Epithelial cell of esophagus (primary cell): Measurements from ENCODE around the gene CEP192.
"Not testable (repeated sequence)": the region's sequence is repeated elsewhere in the genome, so short reads cannot be mapped to it uniquely, and the experiment has no call there.

Experiments used
- DNase-seq: peaks from one replicate; pipeline ENCODE4 v3.0.0; 2010; ENCODE audit warnings: low read depth
- H3K4me3 ChIP-seq: 2 replicates; pipeline ENCODE4 v1.5.1; 2011; ENCODE audit warnings: mild to moderate bottlenecking, low read length, control low read depth
- TF ChIP-seq, protein P1 (sequence below): IDR thresholded peaks from 2 replicates; pipeline ENCODE4 v1.5.1; 2011; ENCODE audit warnings: low read depth, mild to moderate bottlenecking, low read length, control low read depth, inconsistent platforms; ENCODE audit not compliant: insufficient read depth; ENCODE audit errors: missing control alignments

The CEP192 gene

DNA sequence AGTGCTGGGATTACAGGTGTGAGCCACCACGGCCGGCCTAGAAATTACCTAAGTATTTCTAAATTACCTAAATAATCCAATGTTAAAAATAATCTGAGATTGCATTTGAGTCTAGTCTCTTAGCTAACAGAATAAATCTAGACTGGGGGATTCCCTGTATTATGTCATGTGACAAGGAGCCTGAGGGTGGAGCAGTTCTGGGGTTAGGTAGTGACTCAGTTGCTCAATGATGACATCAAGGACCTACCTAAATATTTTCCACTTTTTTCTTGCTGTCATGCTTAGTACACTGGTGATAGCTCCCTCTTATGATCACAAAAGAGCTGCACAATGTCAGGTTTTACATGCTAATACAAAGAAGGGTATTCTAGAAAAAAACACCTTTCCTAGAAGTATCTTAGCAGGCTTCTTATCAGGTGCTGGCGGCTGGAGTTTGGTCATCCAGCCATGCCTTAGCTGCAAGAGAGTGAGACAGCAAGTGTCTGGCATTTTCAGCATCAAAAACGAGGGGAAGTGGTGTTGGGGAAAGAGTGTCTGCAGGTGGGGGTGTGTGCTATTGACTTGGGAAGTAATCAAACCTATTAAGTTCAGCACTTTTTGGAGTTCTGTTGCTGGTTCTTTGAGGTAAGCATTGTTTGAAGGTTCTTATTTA is 17.5 kb upstream of the CEP192 start:
- TF ChIP-seq, protein P1, sequence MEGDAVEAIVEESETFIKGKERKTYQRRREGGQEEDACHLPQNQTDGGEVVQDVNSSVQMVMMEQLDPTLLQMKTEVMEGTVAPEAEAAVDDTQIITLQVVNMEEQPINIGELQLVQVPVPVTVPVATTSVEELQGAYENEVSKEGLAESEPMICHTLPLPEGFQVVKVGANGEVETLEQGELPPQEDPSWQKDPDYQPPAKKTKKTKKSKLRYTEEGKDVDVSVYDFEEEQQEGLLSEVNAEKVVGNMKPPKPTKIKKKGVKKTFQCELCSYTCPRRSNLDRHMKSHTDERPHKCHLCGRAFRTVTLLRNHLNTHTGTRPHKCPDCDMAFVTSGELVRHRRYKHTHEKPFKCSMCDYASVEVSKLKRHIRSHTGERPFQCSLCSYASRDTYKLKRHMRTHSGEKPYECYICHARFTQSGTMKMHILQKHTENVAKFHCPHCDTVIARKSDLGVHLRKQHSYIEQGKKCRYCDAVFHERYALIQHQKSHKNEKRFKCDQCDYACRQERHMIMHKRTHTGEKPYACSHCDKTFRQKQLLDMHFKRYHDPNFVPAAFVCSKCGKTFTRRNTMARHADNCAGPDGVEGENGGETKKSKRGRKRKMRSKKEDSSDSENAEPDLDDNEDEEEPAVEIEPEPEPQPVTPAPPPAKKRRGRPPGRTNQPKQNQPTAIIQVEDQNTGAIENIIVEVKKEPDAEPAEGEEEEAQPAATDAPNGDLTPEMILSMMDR, result no peak
- H3K4me3 ChIP-seq, result no peak overlapping the region
- peak; percentile 59 for DNase-seq

DNA sequence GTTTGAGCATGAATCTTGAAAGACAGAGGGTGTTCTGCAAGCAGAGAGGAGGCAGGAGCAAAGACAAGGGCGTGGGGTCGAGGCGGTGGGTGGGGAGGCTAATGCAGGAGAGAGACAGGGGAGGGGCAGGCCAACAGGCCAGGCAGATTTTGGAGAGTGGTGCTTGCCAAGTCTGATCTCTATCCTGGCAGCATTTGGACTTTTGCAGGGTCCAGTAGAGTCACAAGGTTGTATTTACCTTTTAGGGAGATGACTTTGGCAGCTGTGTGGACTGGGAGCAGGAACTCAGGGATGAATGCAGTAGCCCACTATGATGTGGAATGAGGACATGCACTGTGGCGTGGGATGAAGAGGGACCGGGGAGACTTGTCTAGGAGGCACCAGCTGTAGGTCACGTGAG is 15.7 kb upstream of the CEP192 start:
- DNase-seq, result no peak
- H3K4me3 ChIP-seq, result no peak overlapping the region
- TF ChIP-seq, protein P1, result no peak

DNA sequence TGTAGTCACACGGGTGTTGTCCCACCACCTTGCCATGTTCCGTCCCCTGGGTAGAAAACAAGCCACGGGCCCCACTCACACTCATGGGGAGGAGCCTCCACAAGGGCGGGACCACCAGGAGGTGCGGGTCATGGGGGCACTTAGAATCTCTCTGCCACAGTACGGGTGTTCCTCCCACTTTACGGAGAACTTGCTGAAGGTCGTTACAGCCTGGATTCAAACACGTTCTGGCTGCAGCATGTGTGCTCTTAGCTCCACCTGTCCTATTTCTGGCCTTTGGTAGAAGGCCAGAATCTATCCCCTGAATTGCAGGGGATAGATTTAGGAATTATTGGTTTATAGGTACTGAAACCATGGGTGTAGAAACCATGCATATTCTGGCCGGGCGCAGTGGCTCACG is 14.9 kb upstream of the CEP192 start:
- DNase-seq, result no peak
- no peak overlapping the region for H3K4me3 ChIP-seq
- TF ChIP-seq, protein P1, result no peak

DNA sequence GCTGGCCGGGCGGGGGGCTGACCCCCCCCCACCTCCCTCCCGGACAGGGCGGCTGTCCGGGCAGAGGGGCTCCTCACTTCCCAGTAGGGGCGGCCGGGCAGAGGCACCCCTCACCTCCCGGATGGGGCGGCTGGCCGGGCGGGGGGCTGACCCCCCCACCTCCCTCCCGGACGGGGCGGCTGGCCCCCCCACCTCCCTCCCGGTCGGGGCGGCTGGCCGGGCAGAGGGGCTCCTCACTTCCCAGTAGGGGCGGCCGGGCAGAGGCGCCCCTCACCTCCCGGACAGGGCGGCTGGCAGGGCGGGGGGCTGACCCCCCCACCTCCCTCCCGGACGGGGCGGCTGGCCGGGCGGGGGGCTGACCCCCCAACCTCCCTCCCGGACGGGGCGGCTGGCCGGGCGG is 11.1 kb upstream of the CEP192 start:
- not testable (repeated sequence) for DNase-seq, H3K4me3 ChIP-seq

DNA sequence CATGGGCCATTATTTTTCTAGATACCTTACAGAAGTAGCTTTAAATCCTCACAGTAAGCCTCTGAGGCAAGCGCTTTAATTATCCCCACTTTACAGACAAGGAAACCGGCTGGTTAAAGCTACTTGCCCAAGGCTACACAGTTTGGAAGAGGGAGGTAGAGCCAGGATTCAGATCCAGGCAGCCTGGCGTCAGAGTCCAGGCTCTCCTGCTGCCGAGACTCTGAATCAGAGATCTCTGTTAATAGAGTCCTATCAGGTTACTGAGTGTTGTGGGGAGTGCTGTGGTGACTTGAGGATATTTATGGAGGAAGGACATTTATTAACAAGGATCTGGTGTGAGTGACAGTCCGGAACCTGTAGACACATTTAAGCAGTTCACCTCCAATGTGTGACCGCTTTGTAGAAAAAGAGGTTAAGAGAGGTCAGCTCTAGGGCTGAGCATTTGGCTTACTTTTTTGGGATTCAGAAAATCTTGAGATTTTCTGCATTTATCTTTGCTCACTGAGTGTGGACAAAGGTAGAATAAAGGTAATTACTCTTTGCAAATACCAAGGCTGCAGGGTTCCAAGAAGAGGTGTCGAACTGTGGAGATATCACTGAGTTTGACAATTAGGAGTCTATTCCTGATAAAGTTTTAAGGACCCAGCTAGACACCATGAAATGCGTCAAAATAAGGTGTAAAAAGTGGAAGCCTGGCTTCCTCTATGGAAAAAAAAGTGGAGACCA is 1.6 kb upstream of the CEP192 start:
- TF ChIP-seq, protein P1, result no peak
- no peak for DNase-seq

DNA sequence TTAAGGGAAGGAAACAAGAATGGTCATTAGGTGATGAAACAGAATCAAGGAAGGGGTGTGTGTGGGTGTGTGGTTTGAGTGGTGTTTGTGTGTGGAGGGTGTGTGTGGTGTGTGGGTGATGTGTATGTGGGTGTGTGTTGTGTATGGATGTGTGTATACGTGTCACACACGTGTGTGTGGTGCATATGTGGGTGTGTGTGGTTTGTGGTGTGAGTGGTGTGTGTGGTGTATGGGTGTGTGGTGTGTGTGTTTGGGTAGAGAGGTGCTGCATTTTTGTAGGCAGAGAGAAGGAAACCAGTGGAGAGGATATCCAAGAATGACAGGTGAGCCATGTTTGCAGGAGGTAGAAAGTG is 1.1 kb upstream of the CEP192 start:
- TF ChIP-seq, protein P1, result no peak
- DNase-seq, result no peak
- peak overlapping the region; percentile 88 for H3K4me3 ChIP-seq

More for the DNA sequence above, 1.6 kb upstream of the CEP192 start:
- no peak overlapping the region for H3K4me3 ChIP-seq

DNA sequence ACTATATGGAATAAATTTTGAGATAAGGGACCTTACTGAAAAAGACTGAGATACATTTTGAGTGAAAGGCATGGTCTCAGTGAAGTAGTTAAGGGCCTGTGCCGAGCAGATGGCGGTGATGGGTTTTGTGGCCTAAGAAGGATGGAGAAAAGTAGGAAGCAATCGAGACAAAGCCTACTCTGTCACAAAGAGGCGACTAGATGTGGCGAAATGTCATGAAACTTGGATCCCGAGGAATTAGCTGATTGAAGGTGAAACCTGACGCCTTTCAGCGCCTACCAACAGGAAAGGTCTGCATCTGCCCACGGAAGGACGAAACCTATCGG is 558 bp upstream of the CEP192 start:
- peak; percentile 4 for DNase-seq
- TF ChIP-seq, protein P1, result no peak
- peak overlapping the region; percentile 88 for H3K4me3 ChIP-seq
